ENCODE measurements around the gene ENO1.
"Not testable (repeated sequence)": the region's sequence is repeated elsewhere in the genome, so short reads cannot be mapped to it uniquely, and the experiment has no call there.

ENO1 gene

DNA sequence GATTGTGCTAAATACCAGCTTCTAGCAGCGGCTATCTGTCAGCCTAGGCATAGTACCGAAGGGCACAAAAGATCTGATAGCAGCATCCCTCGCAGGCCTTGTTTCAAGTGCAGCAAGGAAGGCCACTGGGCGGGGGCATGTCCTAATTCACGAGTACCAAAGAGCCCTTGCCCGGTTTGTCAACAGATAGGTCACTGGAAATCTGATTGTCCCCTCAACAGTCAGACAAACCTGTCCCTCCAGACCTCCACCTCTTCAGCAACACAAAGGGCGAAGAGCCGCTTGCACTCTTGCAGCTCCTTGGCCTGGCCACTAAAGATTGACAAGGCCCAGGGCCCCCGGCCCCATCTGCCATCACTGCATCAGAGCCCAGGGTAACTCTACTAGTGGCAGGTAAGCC is 44.5 kb upstream of the ENO1 start:
- no peaks in the 10 kb centered on the region for H3K4me1 ChIP-seq (ENCODE audit: control insufficient read depth, insufficient read depth, low read length)
- H3K27ac ChIP-seq (ENCODE audit: extremely low read depth, low read depth, low read length), result no peak overlapping the region
- CTCF ChIA-PET, result interaction anchor here (0.7 to 6.5 kb wide), 2 partner anchors 81 to 151 kb away, joined by 3 to 88 read pairs; no protein-coding TSS in a partner anchor
- no peak overlapping the region for H3K4me3 ChIP-seq (ENCODE audit: low read depth, low read length)
- TF ChIP-seq ZNF623 (tag by site-specific recombination; IDR thresholded peaks at IDR 0.05), result no peak
- TF ChIP-seq BCL11B (tag by site-specific recombination; IDR thresholded peaks at IDR 0.05; ENCODE audit: low read depth), result no peak
- TF ChIP-seq SP3 (tag by site-specific recombination; IDR thresholded peaks at IDR 0.05), result no peak
- TF ChIP-seq SCRT1 (tag by site-specific recombination; IDR thresholded peaks at IDR 0.05; ENCODE audit: borderline replicate concordance), result no peak
- TF ChIP-seq PRDM1 (tag by site-specific recombination; IDR thresholded peaks at IDR 0.05), result no peak
- TF ChIP-seq ZNF202 (tag by site-specific recombination; IDR thresholded peaks at IDR 0.05; ENCODE audit: borderline replicate concordance), result no peak
- no peak for TF ChIP-seq ZNF155 (tag by site-specific recombination; IDR thresholded peaks at IDR 0.05)
- TF ChIP-seq, protein P1, sequence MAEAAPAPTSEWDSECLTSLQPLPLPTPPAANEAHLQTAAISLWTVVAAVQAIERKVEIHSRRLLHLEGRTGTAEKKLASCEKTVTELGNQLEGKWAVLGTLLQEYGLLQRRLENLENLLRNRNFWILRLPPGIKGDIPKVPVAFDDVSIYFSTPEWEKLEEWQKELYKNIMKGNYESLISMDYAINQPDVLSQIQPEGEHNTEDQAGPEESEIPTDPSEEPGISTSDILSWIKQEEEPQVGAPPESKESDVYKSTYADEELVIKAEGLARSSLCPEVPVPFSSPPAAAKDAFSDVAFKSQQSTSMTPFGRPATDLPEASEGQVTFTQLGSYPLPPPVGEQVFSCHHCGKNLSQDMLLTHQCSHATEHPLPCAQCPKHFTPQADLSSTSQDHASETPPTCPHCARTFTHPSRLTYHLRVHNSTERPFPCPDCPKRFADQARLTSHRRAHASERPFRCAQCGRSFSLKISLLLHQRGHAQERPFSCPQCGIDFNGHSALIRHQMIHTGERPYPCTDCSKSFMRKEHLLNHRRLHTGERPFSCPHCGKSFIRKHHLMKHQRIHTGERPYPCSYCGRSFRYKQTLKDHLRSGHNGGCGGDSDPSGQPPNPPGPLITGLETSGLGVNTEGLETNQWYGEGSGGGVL (tag by site-specific recombination; IDR thresholded peaks at IDR 0.05), result no peak
- H3K36me3 ChIP-seq (ENCODE audit: control insufficient read depth in 2 of 2, insufficient read depth in 1 of 2, low read length in 2 of 2), result no peaks in the 10 kb centered on the region
- POLR2A ChIA-PET, result no interaction called here
- H3K9me3 ChIP-seq (ENCODE audit: control insufficient read depth, insufficient read depth, low read depth, low read length), result no peaks in the 10 kb centered on the region

DNA sequence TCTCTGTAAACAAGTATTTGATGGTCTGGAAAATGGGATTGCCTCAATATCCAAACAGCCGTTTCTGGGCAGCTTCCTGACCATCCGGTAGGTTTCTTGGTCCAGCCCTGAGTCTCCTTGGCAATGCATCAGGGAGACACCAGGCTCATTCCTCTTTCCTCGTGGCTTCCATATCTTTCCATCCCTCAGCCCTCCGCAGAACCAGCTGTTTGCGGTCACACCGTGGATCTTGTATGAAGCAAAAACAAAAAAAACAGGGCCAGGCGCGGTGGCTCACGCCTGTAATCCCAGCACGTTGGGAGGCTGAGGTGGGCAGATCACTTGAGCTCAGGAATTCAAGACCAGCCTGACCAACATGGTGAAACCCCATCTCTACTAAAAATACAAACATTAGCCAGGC is 39.0 kb upstream of the ENO1 start:
- H3K27ac ChIP-seq (ENCODE audit: extremely low read depth, low read depth, low read length); H3K4me3 ChIP-seq (ENCODE audit: low read depth, low read length); H3K36me3 ChIP-seq (ENCODE audit: control insufficient read depth in 2 of 2, insufficient read depth in 1 of 2, low read length in 2 of 2); H3K4me1 ChIP-seq (ENCODE audit: control insufficient read depth, insufficient read depth, low read length); H3K9me3 ChIP-seq (ENCODE audit: control insufficient read depth, insufficient read depth, low read depth, low read length): not testable (repeated sequence)
- ChIA-PET CTCF (interaction anchor here (0.7 to 6.5 kb wide), 24 partner anchors 9 to 520 kb away, joined by 3 to 88 read pairs (median 4); no protein-coding TSS in a partner anchor), POLR2A (interaction anchor here (1.2 to 2.3 kb wide), 2 partner anchors 39 to 87 kb away, joined by 3 to 6 read pairs; partner anchors contain the start of gene ENO1)

DNA sequence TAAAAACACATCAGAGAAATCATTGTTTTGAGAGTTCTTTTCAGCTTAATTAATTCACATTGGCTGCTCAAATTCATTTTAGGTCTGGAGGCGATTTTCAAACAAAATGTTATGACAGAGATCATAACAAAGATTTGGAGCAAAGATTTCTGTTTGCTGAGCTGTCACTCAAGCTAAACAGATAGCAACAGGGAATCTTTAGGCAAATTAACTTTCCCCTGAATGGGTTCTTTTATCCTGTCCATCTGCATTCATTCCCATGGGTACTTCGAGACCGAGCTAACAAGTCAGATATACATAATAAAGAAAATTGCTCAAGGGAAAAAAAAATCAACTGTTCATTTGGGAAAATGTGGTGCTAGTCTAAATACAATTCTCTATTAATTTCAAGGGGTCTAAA is 37.0 kb upstream of the ENO1 start:
- ChIA-PET CTCF (interaction anchor here (0.7 to 2.6 kb wide), 4 partner anchors 13 to 186 kb away, joined by 4 to 14 read pairs (median 12); no protein-coding TSS in a partner anchor), POLR2A (no interaction called here)
- no peak overlapping the region for H3K27ac ChIP-seq (ENCODE audit: extremely low read depth, low read depth, low read length)
- H3K36me3 ChIP-seq (ENCODE audit: control insufficient read depth in 2 of 2, insufficient read depth in 1 of 2, low read length in 2 of 2), result no peaks in the 10 kb centered on the region
- TF ChIP-seq SP7 (tag by site-specific recombination; IDR thresholded peaks at IDR 0.05), result no peak
- TF ChIP-seq, protein P2, sequence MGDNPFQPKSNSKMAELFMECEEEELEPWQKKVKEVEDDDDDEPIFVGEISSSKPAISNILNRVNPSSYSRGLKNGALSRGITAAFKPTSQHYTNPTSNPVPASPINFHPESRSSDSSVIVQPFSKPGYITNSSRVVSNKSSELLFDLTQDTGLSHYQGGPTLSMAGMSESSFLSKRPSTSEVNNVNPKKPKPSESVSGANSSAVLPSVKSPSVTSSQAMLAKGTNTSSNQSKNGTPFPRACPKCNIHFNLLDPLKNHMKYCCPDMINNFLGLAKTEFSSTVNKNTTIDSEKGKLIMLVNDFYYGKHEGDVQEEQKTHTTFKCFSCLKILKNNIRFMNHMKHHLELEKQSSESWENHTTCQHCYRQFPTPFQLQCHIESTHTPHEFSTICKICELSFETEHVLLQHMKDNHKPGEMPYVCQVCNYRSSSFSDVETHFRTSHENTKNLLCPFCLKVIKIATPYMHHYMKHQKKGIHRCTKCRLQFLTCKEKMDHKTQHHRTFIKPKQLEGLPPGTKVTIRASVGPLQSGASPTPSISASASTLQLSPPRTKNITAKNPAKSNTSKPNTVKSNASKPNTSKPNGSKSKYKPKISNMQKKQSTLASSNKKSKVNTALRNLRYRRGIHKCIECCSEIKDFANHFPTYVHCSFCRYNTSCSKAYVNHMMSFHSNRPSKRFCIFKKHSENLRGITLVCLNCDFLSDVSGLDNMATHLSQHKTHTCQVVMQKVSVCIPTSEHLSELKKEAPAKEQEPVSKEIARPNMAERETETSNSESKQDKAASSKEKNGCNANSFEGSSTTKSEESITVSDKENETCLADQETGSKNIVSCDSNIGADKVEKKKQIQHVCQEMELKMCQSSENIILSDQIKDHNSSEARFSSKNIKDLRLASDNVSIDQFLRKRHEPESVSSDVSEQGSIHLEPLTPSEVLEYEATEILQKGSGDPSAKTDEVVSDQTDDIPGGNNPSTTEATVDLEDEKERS (tag by site-specific recombination; IDR thresholded peaks at IDR 0.05), result no peak
- TF ChIP-seq, protein P3, sequence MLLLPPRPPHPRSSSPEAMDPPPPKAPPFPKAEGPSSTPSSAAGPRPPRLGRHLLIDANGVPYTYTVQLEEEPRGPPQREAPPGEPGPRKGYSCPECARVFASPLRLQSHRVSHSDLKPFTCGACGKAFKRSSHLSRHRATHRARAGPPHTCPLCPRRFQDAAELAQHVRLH (tag by site-specific recombination; IDR thresholded peaks at IDR 0.05), result no peak
- TF ChIP-seq ZNF658 (tag by site-specific recombination; IDR thresholded peaks at IDR 0.05), result no peak
- no peak for TF ChIP-seq ZNF214 (tag by site-specific recombination; IDR thresholded peaks at IDR 0.05; ENCODE audit: borderline replicate concordance)
- TF ChIP-seq ZNF311 (tag by site-specific recombination; IDR thresholded peaks at IDR 0.05; ENCODE audit: borderline replicate concordance), result no peak
- no peak for TF ChIP-seq ZNF791 (tag by site-specific recombination; IDR thresholded peaks at IDR 0.05)
- no peak for TF ChIP-seq KLF1 (tag by site-specific recombination; IDR thresholded peaks at IDR 0.05)
- no peak for TF ChIP-seq KLF10 (tag by site-specific recombination; IDR thresholded peaks at IDR 0.05)
- no peak for TF ChIP-seq YY1 (tag by site-specific recombination; IDR thresholded peaks at IDR 0.05)
- TF ChIP-seq KLF7 (tag by site-specific recombination; IDR thresholded peaks at IDR 0.05; ENCODE audit: borderline replicate concordance), result no peak
- TF ChIP-seq ZNF654 (tag by site-specific recombination; IDR thresholded peaks at IDR 0.05; ENCODE audit: low read depth), result no peak
- no peak for TF ChIP-seq ZNF223 (tag by site-specific recombination; IDR thresholded peaks at IDR 0.05)
- H3K4me1 ChIP-seq (ENCODE audit: control insufficient read depth, insufficient read depth, low read length), result peaks cover 6% of the 10 kb centered on the region
- no peak overlapping the region for H3K4me3 ChIP-seq (ENCODE audit: low read depth, low read length)
- no peaks in the 10 kb centered on the region for H3K9me3 ChIP-seq (ENCODE audit: control insufficient read depth, insufficient read depth, low read depth, low read length)
